Left renal pelvis (tissue), 4 donors: Measurements from ENCODE around the gene RPRD1B. TPM values are rescaled to one million over a fixed set of nuclear protein-coding genes. Genes with fewer than 3 reads are reported as not detected.
A peak's percentile ranks its signal among the peaks of the same experiment; 100 is the strongest.

Source experiments
- DNase-seq, 4 donors: peaks; one replicate each; pipeline ENCODE4 v3.0.0-alpha.2; 2013; ENCODE audit warnings: low read depth in 4 of 4, low spot score in 3 of 4
- polyA plus RNA-seq, 4 donors: library from polyadenylated mRNA; unstranded; fragments of 120-200 nt; gene quantifications; one replicate each; pipeline ENCODE4 v1.2.1, GENCODE V29; 2013; ENCODE audit not compliant: insufficient read length in 4 of 4

The RPRD1B gene, protein sequence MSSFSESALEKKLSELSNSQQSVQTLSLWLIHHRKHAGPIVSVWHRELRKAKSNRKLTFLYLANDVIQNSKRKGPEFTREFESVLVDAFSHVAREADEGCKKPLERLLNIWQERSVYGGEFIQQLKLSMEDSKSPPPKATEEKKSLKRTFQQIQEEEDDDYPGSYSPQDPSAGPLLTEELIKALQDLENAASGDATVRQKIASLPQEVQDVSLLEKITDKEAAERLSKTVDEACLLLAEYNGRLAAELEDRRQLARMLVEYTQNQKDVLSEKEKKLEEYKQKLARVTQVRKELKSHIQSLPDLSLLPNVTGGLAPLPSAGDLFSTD
- polyA plus RNA-seq: 10 to 100 TPM; 32.3 to 40.6 (median 38.7) TPM

DNA sequence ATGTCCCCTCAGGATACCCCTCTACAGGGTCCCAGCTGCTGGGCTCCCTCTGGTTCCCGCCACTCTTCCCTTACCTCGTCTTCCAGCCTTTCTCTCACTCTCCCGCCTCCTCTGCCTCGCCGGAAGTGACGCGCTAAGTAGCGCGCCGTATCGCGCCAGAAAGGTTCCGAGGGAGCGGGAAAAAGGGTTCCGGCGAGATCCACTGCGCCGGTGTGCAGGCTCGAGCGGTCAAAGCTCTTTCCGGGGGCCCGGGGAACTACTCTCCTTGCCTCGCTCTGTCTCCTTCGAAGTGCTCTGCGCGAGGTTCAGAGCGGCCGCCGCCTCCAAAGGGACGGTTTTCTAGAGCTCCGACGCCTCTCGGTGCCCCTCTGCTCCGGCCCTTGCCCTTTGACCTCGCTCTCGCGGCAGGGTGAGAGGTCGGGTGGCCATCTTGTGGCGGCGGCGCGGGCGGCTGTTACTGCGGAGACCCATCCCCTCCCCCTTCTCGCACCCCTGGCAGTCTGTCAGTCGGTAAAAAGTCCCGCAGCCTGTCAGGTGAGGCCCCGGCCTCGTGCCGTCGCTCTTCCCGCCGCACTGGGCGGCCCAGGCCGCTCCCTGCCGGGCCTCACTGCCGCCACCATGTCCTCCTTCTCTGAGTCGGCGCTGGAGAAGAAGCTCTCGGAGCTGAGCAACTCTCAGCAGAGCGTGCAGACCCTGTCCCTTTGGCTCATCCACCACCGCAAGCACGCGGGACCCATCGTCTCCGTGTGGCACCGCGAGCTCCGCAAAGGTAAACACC is at the start of gene RPRD1B, which contains the start of gene TTI1:
RPRD1B (plus strand) TSS at position 417 of the 778 bp plus-strand sequence; CDS start at position 619, 202 bp downstream.
TTI1 (minus strand) TSS at position 127 of the 778 bp plus-strand sequence. CDS start 19,640 bp downstream, outside the sequence.
- peak; percentile 86 to 92 (median 88) for DNase-seq

DNA sequence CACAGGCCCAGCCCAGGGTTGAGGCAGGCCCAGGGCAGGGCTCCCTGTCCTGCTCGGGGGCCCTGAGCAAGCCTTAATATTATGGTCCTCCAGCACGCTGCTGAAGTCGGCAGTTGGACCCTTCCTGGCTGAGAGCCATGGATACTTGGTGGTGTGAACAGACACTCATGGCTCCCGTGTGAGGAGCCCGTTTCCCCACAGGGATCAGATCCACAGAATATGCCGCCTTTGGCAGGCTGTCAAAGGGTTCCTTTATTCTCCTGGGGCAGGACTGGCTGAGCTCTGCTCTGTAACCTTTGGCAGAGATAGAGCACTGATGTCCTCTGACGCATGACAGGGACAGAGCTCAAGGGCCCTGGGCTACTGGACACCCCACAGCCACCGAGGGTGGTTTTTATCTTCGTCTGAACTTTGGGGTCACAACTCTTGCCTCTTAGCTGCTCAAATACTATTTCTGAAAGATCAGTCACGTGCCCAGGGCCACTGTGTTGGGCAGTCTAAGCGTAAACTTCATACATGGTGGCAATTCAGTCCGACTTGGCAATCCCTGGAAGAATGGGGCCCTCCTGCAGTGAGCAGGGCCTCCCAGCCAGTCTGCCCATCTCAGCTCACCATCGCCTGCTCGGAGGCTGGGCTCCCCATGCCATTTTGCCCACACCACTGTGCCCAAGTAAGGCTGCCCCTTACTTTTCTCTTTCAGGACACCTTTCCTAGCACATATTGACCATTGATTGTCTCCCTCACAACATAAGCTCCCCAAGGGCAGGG is 49.3 kb upstream of the RPRD1B start:
- no peak for DNase-seq

DNA sequence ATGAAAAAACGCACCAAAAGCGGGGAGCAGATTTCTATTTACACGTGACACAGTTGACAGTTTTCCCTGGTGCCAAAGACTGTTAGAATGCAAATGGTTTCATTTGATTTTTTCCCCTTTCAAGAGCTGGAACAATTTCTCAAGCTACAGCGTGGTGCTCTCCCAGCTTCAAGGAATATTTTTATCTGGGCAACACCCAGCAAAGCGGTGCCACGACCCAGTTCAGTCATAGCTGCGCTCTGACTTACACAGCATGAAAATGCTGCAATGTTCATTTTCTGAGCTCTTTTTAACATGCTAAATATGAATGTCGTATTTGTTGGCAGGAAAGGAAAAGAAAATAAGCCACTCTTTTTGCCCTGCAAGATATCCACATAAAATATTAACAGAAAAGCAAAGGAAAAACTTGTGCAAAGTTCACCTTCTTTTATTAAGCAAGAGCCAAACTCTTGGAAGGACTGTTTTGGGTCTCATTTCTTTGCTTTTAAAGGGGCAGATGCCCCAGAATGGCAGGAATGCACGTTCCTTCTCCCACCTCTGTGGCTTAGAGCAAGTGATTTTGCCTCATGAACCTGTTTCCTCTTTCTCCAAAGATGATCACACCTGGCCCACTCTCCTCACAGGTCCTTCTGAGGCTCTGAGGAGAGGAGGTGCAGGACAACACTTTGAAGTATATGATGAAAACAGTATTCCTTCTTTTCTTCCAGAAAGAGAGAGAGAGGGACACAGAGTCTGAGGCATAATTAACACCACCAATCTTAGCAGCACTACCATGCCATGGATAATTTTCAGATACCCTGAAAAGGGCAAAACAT is 47.3 kb upstream of the RPRD1B start:
- no peak for DNase-seq

DNA sequence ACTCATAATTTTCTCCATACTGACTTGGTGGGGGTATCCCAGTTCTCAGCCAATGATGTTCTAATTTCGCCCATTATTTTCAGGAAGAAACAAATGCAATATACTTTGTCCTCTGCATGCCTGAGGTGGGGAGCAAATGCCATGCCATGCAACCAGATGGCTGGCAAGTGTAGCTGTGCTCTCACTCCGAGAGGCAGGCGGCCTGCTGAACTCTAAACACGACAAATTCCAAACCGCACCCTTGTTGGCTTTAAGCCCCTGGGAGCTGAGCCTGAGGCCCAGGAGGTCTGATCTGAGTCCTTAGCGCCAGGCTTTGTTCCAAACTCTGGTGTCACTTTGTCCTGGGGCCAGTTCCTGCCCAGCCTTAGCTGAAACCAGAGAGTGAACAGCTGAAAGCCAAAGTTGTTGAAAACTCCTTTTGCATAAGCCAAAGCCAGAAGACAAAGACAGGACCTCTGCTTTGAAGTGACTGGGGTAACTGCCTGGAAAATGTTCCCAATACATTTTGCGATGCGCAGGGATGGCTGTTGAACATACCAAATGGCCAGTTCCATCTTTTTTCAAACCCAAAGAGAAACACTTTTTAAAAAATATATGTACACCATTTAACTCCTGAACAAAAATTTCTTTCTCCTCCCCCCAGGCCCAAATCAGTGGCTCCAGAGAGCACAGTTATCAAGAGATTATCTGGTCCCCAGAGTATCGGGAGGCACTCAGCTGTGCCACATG is 46.5 kb upstream of the RPRD1B start:
- DNase-seq: no peak

DNA sequence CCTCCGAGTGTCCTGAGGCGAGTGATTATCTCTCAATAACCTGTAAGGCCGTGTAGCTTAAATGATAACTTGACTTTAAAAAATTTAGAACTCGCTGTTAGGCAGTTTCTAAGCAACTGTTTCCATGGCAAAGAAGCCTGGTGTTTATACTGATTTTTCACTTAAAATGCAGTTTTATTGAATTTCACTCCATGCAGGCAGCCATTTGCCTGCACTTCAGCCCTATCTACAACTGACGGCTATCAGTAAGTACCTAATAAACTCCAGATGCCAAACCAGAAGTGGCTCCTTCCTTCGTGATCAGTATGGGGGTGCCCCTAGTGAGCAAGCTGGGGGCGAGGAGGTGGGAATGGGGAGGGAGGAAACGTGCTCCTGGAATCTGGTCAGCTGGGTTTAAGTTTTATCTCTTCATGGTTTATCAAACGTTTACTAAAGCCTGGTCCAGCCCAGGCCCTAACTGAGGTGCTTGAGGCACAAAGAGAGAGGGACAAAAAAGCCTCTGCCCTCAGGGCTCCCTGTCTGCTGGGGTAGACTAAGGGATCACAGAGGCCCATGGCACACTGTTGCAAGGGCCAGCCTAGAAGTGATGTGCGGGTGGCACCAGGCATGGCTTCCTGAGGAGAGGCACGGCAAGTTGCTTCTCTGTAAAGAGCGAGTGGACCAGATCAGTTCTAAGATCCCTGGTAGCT is 45.8 kb upstream of the RPRD1B start:
- no peak for DNase-seq

DNA sequence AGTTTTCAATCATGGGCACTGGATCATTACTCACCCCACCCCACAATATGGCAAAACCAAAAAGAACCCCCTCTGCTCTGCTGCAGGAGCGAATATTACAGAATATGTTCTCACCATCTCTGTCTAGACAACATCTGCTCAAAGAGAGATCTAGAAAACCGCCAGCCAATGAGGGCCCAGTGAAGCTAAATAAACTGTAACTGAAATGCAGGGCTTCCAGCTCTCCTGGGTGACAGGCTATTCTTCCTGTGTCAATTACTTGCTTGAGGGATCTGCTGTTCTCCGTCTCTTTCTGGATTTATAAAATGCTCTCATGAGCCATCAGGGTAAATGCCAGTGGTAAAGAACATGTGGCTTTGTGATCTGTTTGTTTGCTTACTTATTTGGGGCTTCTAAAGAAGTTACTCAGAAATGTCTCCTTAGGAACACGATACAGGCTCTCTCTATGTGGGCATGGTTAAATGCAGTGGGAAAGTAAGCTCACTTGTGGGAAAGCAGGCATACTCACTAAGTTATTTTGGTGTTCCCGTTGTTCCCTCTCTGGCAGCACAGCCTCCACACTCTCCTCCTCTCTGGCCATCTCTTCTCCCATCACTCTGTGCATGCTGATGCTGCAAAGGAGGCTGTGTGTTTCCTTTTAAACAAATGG is 45.1 kb upstream of the RPRD1B start:
- DNase-seq: no peak

DNA sequence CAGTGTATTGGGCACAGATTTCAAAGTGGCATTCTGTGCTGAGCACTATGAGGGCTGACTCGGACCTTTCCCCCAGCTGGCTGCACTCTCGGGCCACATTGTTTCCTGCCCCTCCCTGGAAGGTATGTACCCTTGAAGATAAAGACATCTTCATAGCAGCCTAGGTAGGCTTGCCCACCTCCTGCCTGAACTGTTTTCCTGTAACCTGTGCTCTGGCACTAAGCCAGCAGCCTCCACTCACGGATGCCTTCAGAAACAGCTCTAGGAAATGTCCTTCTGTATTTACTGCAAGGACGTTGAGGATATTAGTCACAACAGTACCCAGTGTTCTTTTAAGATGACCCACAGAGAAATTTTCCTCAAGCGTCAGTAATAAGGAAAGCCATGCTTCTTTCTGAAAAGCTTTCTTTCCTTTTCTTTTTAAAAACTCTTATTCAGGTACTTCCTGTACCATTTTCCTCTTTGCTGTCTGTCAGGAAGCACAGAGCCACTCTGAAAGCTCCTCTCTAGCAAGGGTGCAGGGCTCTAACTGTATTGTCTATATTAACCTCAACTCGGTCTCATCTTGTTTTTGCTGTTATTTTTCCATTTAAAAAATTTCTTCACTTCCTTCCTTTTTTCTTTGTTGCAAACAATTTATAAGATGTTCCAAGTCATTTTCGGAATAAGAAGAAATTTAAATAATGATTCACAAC is 43.8 kb upstream of the RPRD1B start:
- no peak for DNase-seq

DNA sequence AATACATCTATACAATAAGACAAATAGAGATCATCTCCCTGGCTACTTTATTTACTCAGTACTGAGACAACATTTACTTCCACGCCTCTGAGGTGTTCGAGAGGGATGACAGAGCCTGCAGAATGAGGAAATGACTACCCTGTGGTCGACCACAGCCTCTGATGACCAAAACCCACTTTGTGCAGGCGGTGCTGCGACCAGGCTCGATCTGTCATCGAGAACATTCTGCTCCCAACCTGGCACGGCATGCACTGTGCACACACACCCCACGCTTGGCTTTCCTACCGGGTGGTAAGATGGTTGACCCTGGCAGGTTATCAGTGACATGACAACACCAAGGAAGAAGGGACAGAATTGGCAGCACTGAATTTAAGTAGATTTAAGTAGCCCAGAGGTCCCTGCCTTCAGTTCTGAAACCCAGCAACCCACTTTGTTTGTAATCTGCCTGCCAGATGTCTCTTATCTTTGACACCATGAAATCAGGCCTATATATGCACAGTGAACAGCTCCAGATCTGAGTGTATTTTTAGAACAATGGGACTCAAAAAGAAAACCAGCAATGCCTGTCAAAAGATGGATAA is 42.9 kb upstream of the RPRD1B start:
- DNase-seq: no peak

DNA sequence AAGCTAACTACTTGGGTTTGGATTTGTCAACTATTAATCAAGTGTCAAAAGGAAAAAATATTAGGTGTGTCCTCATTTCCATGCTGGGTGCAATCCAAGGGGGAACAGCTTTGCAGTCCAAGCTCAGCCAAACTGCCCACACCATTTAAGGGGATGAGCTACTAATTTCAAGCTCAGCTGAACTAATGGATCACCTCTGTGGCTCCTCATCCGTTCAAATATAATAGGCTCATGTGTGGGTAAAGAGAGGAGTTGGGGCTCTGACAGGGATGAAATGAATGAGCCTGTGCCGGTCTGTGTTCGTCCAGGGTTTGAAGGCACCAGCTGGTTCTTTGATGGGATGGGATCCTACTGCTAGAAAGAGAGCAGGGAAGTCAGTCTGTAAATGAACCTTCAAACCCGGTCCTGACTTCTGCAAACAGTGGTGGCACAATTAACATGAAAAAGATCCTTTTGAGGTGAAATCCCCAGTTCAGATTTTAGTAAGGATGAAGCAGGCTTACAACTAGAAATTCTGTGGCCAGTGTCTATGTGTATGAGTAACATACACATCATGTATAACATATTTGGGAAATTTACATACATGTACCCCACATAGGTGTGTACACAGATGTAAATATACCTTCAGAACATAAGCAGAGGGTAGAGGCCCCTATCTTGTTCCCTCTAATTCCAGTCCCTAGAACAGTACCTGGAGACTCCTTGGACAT is 42.2 kb upstream of the RPRD1B start:
- no peak for DNase-seq

DNA sequence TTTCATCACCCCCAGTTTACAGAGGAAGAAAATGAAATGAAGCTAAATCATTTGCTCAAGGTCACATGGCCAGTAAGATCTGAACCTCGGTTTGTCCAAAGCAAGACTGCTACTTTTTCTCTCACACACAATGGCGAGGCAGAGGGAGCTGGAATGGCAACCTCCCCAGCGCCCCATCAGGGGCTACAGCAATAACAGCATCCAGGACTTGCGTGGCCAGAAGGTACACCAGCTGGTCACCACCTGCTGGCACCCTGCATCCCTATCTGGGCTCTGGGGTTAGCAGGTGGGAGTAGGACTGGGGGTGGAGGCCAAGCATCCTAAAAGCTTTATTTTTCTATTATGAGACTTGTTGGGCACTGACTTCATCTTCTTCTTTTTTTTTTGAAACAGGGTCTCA is 41.6 kb upstream of the RPRD1B start:
- no peak for DNase-seq

DNA sequence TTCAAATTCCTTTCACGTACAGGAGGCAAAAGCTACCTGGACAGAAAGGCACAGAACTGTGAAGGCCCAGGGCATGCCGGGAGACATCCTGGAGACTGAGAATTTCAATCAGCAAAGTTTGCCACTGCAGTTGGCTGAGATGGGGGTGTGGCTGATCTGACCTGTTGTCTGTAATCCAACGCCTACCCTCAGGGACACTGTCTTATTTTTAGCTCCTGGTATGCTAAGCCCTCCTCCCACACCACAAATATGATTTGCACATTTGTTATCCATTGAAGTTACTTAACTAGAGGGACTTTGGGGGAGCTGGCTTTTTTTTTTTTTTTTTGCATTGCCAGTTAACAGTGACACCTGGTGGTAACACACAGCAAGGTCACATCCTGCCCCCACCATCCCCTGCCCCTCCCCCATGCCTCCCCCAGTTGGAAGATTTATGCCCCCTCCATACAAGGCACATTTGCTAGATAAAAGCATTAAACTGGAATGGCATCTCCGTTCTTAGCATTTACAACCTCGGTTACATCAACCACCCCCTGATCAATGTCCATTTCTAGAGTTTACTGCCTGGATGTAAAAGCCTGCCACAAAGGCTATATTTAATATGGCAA is 40.6 kb upstream of the RPRD1B start:
- DNase-seq: peak in 1 of 4 donors; percentile 27

DNA sequence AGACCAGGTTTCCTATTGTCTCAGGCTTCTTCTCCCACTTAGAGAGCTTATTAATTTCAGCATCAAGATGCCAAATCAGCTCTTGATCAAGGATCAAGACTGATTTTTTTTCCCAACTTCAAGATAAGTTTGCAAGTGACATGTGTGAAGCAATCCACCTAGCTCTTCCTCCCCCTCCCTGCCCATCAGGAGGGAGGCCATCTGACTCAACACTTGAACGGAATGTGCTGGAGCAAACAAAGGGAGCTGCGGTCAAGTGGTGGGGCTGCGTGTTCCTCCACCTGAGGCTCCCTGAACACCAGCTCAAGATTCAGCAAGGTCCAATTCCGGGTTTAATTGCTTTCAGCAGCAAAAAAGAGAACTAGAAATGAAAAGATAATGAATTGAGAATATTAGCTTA is 39.0 kb upstream of the RPRD1B start:
- no peak for DNase-seq

DNA sequence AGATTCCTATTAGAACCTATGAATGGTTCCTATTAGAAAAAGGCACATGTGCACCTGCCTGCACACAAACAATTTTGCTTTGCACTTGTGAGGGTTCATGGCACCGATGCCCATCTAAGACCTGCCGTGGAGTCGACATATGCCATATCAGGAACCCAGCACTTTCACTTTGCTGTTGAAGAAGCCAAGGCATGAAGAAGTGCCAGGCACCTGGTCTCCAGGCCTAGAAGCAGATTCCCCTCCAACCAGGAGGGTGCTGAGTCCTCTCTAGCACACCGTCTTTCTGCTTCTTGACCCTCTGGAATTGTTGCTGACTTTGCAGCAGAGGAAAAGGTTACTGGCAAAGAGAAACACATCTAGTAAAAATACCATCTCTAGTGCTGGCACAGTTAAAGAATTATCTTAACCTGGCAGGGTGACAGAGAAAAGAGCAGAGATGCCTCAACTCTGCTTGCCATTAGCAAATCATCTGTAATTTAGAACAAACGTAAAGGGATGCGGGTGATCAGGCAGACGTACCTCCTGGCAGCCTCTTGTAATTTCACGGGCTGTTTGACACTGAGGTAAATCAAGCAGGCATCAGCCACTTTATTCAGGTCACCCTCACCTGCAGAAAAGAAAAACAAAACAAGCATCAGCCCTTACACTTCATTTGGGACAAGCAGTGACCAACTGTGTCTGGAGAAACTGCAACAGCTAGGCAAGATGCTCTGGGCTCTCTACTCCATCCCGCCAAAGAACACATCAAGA is 37.5 kb upstream of the RPRD1B start:
- no peak for DNase-seq

DNA sequence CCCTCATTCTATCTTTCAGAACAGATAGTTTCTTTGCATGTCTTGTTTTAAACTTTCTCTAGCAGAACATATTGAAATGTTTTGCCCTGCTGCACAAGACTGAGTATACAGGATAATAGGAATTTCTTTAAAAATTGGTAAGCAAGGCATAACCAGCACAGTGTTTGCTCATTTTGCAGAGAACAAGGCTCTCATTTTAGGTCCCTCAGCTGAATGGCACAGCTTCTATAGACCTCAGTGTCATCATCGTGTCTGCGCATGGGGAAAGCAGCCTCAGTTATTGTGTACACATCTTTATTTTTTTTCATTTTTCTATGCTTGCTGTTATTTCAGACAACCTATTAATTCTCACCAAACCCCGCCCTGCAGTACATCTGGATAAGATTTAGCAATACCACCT is 36.0 kb upstream of the RPRD1B start:
- DNase-seq: no peak

DNA sequence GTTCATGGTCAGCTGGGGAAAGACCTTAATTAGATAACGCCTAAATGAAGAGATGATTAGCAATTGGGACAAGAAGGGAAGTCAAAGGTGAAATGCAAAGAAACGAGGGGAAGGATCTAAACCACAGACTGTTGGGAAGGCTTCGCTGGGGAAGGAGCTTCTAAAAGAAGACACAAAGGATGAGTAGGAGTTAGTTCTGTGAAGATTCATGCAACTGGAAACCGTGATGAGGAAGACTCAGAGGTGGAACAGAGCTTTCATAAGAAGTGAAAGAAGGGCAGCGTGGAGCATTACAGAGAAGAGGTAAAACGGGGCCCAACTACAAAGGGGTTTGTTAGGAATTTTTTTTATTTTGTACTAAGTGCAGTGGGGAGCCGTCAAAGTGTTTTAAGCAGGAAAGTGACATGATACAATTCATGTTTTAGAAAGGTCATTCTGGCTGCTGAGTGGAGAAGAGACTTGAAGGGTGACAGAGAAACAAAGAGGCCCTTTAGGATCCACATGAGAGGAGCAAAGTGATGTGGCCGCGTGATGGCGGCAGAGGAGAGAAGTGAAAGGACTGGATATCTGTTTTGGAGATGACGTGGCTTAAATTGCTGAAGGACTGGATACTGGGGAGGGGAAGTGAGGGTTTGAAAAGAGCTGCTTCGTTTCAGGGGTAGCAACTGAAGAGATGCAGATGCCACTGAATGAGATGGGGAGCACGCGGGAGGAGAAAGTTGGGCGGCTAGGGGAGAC is 33.9 kb upstream of the RPRD1B start:
- DNase-seq: no peak
